ENCODE results near the gene ABCC9. TPM values are rescaled to one million over a fixed set of nuclear protein-coding genes. Genes with fewer than 3 reads are reported as not detected.

ABCC9 gene
- total and polyA plus RNA-seq, 12 donors, result 8.7 to 128 (median 90.0) TPM

DNA sequence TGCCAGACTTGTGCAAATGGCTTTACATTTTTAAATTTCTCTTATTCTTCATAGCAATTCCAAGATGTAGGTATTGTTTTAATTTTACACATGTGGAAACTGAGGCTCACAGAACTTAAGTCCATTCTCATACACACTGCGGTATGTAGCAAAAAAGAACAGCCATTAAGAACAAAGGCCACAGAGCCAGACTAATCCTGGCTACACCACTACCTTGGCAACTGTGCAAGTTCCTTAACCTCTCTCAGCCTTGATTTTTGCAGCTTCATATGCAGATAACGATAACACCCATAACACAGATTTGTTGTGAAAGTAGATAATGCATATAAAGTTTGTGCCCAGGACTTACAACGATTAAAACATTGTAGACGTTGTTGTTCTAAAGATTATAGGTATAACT is 81.1 kb downstream of the ABCC9 start:
- DNase-seq (no peak), ATAC-seq (no peak)
- no peaks in the 10 kb centered on the region for H3K27me3 ChIP-seq
- no peak overlapping the region for H3K27ac ChIP-seq
- intact Hi-C loops (cut with DNase I), result no loop called here
- H3K4me3 ChIP-seq, result no peak overlapping the region
- H3K36me3 ChIP-seq, result peaks cover 0 to 47% (median 5%) of the 10 kb centered on the region in 9 donors
- WGBS, 2 donors, result 86 to 91% methylated on average over 4 of the region's 4 CpGs
- peaks cover 0 to 16% (median 0%) of the 10 kb centered on the region in 9 donors for H3K4me1 ChIP-seq
- no peaks in the 10 kb centered on the region for H3K9me3 ChIP-seq
- TF ChIP-seq, protein P1, sequence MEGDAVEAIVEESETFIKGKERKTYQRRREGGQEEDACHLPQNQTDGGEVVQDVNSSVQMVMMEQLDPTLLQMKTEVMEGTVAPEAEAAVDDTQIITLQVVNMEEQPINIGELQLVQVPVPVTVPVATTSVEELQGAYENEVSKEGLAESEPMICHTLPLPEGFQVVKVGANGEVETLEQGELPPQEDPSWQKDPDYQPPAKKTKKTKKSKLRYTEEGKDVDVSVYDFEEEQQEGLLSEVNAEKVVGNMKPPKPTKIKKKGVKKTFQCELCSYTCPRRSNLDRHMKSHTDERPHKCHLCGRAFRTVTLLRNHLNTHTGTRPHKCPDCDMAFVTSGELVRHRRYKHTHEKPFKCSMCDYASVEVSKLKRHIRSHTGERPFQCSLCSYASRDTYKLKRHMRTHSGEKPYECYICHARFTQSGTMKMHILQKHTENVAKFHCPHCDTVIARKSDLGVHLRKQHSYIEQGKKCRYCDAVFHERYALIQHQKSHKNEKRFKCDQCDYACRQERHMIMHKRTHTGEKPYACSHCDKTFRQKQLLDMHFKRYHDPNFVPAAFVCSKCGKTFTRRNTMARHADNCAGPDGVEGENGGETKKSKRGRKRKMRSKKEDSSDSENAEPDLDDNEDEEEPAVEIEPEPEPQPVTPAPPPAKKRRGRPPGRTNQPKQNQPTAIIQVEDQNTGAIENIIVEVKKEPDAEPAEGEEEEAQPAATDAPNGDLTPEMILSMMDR (IDR thresholded peaks at IDR 0.05), result no peak

GRCh38 chr12:21852251-21852650 is 89.0 kb downstream of the ABCC9 start:
- Histone ChIP-seq H3K9me3 (no peaks in the 10 kb centered on the region), H3K4me3 (no peak overlapping the region), H3K27me3 (no peaks in the 10 kb centered on the region), H3K4me1 (peaks cover 0 to 17% (median 10%) of the 10 kb centered on the region in 9 donors), H3K36me3 (peaks cover 0 to 34% (median 0%) of the 10 kb centered on the region in 9 donors), H3K27ac (no peak overlapping the region)
- intact Hi-C loops (cut with DNase I), result no loop called here
- DNase-seq, result no peak
- no peak for ATAC-seq
- WGBS, 2 donors, result 86 to 90% methylated on average over 5 of the region's 5 CpGs
- TF ChIP-seq, protein P1 (IDR thresholded peaks at IDR 0.05), result no peak

GRCh38 chr12:21851151-21851550 is 90.1 kb downstream of the ABCC9 start:
- TF ChIP-seq, protein P1 (IDR thresholded peaks at IDR 0.05), result no peak

DNA sequence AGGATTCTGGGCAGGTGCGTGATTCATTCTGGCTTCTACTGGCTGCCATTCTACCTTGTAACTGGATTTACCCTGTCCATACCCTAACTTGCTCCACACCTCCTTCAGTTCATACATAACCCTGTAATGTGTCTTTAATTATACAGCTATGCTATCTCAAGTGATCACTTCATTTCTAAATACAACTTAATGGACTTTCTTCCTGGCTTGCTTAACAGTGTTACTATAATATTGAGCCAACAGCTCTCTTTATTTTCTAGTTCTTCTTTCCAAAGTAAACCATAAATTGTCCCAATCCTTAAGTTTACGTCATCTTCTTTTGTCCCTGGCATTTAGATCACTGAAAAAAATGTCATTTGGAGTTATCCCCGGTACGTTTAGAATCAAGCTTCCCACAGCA is 90.8 kb downstream of the ABCC9 start:
- peak in 2 of 8 donors; percentile 31 to 37 for ATAC-seq
- no peak for DNase-seq
- TF ChIP-seq, protein P1 (IDR thresholded peaks at IDR 0.05), result no peak
- H3K4me1 ChIP-seq, result peaks cover 0 to 17% (median 6%) of the 10 kb centered on the region in 9 donors
- peak overlapping the region in 1 of 10 donors; percentile 45 for H3K27ac ChIP-seq
- H3K36me3 ChIP-seq, result peaks cover 0 to 51% (median 0%) of the 10 kb centered on the region in 9 donors
- intact Hi-C loops (cut with DNase I), result no loop called here
- no peaks in the 10 kb centered on the region for H3K9me3 ChIP-seq
- no peaks in the 10 kb centered on the region for H3K27me3 ChIP-seq
- WGBS, 2 donors, result 24 to 36% methylated on average over 4 of the region's 4 CpGs
- no peak overlapping the region for H3K4me3 ChIP-seq

More at GRCh38 chr12:21851151-21851550, 90.1 kb downstream of the ABCC9 start:
- Histone ChIP-seq H3K27me3 (no peaks in the 10 kb centered on the region), H3K4me1 (peaks cover 0 to 17% (median 6%) of the 10 kb centered on the region in 9 donors), H3K4me3 (no peak overlapping the region), H3K9me3 (no peaks in the 10 kb centered on the region), H3K36me3 (peaks cover 0 to 44% (median 0%) of the 10 kb centered on the region in 9 donors), H3K27ac (no peak overlapping the region)
- ATAC-seq, result no peak
- 78 to 80% methylated on average over 1 of the region's 1 CpG for WGBS, 2 donors
- intact Hi-C loops (cut with DNase I), result no loop called here
- DNase-seq, result no peak
